Stimulated activated CD8-positive, alpha-beta memory T cell treated with anti-CD3 and anti-CD28 coated beads, Interleukin-15, amount 100 ng/mL, for 48 hours (primary cell): ENCODE measurements around the gene WDR26.
"Not testable (repeated sequence)": the region's sequence is repeated elsewhere in the genome, so short reads cannot be mapped to it uniquely, and the experiment has no call there.

Source experiments
- DNase-seq, 2 donors: peaks; one replicate each; pipeline ENCODE4 v3.0.0-alpha.2; 2020; ENCODE audit warnings: low read depth in 2 of 2

WDR26 gene

DNA sequence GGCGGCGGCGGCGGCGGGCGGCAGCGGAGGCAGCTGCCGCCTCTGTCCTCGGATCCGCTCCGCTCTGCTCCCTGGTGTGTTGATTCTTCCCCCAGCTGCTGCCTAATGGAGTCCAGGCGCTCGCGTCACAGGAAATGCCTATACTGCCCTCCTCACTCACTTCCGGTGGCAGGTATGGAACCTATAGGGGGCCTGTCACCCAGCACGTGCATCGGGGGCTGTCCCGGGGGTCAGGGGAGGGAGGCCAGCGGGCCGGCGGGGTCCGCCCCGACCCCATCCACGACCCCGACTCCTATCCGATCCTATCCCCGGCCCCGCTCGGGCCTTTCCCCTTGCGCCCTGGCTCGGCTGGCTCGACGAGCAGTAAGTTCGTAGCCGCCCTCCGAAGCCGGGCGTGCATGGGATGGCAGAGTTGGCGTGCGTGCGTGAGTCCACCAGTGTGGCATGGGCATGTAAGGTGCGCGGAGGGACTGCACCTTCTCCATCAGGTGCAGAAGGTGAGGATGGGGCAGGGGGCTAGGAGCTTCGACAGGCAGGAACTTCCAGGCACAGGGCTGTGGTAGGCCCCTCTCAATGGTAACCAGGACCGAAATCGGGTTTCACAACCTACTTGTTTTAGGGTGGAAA, at the start of gene WDR26:
Gene WDR26 (minus strand): TSS at position 107 of the 627 bp plus-strand sequence.
- DNase-seq: peak; percentile 70 to 74

DNA sequence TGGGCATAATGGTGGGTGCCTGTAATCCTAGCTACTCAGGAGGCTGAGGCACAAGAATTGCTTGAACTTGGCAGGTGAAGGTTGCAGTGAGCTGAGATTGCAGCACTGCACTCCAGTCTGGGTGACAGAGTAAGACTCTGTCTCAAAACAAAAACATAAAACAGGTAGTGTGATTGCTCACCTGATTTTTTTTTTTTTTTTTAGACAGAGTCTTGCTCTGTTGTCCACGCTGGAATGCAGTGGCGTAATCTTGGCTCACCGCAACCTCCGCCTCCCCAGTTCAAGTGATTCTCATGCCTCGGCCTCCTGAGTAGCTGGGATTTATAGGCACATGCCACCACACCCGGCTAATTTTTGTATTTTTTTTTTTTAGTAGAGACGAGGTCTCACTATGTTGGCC, 48.6 kb upstream of the WDR26 start:
- not testable (repeated sequence) for DNase-seq

DNA sequence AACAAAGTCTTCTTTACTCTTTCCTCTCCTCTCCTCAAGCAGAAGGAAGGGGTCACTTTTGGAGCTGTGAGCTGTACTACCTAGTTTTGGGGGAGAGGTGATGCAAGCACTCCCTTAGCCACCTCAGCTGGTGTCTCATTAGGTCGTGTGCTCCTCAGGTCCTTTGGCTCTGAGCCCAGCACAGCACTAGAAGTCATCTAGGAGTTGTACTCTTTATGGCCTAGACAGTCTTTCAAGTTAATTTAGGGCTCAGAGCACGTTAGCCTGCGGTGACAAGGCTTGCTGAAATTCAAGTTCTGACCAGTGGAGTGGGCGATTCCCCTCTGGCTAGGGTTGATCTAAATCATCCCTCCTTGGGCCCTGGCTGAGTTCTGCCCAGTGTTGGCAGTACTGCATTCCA, 48.0 kb upstream of the WDR26 start:
- DNase-seq: no peak

DNA sequence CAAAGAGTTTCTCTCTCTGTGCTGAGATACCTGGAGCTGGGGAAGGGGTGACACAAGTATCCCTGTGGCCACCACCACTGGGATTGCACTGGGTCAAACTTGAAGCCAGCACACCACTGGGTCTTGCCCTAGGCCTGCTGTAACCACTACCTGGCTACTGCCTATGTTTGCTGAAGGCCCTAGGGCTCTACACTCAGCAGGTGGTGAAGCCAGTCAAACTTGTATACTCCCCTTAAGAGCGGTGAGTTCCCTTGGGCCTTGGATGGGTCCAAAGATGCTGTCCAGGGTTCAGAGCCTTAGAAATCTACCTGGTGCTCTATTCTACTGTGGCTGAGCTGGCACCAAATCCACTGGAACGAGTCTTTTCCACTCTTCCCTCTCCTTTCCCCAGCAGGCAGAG, 47.0 kb upstream of the WDR26 start:
- DNase-seq: no peak

DNA sequence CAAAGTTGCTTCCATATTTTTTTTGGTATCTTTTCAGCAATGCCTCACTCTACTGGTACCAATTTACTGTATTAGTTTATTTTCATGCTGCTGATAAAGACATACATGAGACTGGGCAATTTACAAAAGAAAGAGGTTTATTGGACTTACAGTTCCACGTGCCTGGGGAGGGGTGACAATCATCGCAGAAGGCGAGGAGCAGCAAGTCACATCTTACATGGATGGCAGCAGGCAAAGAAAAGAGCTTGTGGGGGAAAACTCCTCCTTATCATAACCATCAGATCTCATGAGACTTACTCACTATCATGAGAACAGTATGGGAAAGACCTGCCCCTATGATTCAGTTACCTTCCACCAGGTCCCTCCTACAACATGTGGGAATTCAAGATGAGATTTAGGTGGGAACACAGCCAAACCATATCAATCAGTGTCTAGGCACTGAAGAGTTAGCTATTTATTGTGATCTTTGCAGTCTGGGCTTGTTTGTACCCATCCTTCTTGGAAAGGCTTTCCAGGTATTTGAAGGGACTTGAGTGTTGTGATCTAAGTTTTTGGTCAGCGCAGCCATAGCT, 46.4 kb upstream of the WDR26 start:
- DNase-seq: not testable (repeated sequence)

DNA sequence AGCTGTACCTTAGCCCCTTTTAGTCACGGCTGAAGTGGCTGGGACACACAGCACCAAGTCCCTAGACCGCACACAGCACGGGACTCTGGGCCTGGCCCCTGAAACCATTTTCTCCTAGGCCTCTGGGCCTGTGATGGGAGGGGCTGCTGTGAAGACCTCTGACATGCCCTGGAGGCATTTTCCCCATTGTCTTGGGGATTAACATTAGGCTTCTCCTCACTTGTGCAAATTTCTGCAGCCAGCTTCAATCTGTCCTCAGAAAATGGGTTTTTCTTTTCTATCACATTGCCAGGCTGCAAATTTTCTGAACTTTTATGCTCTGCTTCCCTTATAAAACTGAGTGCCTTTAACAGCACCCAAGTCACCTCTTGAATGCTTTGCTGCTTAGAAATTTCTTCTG, 45.6 kb upstream of the WDR26 start:
- not testable (repeated sequence) for DNase-seq

DNA sequence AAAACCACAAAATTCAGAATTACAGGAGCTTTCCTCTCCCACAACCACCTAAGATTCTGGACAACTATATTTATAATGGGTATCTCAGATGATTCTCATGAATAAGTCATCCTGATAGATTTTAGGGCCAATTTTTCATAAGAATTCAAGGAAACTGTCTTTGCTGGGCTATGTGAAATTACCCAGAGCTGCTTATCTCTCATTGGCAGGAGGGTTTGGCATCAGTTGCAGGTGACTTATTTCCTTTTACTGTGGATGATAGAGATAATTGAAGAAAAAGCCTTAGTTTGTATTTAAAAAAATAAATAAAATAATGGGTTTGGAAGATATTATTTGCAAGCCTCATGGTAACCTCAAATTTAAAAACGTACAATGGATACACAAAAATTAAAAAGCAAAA, 38.2 kb upstream of the WDR26 start:
- DNase-seq: no peak

DNA sequence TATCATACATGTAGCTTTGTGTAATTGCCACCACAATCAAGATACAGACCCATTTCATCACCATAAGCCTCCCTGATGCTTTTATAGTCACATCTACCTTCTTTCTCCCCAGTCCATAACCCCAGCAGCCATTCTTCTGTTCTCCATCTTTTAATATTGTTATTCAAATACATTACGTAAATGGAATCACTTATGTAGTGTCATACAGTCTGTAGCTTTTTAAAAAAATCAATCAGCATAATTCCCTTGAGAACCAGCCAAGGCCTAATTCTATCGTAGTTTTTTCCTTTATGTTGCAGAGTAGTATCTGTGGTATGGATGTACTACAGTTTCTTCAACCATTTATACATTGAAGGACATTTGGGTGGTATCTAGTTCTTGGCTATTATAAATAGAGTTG, 31.6 kb upstream of the WDR26 start:
- no peak for DNase-seq

DNA sequence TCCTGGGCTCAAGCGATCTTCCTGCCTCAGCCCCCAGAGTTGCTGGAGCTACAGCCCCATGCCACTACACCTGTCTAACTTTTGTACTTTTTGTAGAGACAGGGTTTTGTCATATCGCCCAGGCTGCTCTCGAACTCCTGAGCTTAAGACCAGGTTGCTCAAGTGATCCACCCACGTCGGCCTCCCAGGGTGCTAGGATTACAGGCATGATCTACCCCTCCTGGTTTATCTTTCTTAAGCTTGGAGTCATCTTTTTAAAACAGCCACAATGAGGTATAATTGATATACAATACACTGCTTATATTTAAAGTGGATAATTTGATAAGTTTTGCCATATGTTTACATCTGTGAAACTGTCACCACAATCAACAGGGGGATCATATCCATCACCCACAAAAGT, 25.4 kb upstream of the WDR26 start:
- DNase-seq: no peak

DNA sequence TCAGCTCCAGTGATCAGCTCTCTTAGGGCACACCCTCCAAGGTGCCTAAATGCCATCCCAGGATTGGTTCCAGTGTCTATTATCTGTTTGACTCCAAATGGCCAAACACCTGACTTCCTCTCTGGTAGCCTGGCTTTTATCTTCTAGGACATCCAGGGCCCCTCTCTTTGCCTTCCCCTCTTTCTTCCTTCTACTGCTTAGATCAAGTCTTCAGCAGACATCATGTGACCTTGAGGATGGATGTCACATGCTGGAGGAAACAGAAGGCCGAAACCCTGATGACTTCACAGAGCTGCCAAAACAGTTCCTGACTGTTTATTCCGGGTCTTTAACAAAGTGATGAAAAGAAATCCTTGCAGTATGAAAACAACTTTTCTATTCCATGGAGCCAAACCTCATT, 24.4 kb upstream of the WDR26 start:
- DNase-seq: no peak

DNA sequence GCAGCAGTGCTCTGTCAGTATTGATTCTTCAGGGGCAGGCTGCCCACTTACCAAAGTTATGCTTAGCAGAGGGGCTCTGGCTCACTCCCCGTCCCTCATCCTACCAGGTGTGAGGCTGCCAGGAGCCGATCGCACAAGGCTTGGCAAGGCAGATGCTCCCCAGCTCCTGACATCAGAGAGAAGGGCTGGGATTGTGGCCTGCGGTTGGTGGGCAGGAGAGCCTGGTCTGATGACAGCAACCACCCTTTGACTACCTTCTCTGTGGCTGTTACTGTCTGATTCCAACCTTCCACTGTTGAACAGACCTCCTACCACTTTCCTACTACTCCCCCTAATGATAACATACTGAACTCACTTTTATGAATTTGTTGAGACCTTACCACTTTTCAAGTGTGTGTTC, 23.7 kb upstream of the WDR26 start:
- DNase-seq: no peak

DNA sequence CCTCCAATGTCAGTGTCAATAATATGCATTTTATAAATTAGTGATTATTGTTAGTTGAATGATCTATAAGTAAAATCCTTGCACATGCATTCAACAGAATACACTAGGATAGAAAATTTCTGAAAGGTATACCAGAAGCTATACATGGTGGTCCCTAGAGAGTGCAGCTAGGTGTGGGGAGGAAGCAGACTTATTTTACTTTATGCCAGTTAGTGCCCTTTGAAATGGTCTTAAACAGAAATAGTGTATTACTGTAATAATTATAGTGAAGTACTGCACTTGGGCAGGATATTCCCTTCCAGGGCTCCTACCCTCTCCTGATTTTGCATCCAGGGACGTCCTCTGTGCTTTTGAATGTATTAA, 23.2 kb upstream of the WDR26 start:
- DNase-seq: no peak

DNA sequence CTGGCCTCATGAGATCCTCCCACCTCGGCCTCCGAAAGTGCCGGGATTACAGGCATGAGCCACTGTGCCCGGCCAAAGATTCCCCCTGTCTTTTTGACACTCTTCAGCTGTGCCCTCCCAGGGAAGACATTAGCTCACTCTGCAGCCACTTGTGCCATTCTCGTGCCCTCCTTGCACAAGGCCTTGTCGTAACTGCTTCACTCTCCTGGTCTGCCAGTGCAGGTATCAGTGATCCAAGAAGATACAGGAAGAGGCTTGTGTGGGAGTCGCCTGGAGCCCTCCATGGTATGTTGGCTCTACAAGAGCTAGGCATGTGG, 22.0 kb upstream of the WDR26 start:
- DNase-seq: no peak

DNA sequence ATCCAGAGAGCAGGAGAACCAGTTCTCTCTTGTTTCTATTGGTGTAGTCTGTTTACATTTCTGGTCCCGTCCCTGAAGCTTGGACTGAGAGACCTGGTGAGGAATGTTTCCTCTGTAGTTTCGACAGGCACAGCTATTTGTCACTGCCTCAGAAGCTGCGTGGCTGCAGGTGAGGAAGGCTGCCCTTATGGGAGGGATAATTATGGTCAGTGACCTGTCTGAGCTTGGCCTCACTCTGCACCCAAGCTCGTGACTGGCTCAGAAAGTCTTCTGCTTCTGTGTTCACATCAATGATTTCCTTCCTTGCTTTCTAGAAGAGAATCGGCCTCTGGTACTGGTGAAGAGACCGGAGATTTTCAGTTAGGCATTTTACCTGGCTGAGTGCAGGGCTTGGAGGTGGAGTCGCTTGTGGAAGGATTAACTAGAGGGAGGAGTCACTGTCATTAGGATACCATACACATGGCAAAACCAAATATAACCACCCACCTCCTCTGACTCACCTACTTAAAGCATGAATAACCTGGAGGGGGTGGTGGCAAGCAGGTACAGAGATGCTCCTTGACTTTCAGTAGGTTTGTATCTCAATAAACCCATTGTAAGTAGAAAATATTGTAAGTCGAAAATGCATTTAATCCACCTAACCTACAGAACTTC, 19.9 kb upstream of the WDR26 start:
- no peak for DNase-seq

DNA sequence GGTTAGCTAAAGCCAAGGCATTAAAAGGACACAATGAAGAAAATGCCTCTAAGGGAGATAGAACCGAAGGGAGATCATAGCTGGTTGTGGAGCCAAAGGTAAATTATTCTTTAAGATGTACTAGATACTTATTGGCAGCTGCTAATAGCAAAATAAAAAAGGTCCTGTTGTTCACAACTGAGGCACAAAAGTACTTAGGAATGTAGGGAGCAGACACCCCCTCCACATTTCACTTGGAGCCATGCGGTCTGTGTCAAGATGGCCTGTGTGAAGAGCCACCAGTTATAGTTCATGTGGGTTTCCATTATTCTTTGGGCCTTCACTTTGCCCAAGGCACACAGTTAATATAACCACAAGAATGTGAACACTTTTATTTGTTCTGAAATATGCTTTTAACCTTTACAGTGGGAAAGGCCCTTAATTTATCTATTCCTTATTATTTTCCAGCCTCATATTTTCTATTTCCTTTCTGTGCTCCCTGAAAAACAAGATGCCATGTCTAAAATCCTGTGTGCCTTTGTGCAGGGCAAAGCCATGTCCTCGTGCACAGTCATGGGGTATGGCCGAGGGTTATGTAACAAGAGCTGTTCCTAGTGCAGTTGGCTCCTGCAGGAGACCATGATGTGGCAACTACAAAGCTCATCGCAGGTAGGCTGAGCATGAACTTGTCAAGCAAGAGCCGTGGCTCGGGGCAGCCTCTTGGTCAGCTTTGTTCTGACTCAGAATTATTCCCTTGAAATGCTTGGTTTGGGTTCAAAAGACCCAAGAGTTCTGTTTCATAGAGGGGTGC, 16.2 kb upstream of the WDR26 start:
- no peak for DNase-seq

DNA sequence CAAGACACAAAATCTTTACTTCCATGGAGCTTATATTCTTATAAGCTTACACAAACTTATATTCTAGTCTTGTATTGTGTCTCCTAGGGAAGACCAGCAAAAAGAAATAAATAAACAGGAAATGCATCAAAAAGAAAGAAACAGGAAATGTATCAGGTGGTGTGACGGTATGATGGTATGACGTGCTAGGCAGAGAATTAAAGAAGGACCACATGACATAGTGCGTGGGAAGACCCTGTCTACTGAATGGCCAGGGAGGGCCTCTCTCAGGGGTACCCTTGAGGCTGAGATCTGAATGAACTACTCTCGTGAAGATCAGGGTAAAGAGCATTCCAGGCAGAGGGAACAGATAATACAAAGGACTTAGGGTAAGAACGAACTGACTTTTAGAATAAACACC, 15.6 kb upstream of the WDR26 start:
- no peak for DNase-seq

DNA sequence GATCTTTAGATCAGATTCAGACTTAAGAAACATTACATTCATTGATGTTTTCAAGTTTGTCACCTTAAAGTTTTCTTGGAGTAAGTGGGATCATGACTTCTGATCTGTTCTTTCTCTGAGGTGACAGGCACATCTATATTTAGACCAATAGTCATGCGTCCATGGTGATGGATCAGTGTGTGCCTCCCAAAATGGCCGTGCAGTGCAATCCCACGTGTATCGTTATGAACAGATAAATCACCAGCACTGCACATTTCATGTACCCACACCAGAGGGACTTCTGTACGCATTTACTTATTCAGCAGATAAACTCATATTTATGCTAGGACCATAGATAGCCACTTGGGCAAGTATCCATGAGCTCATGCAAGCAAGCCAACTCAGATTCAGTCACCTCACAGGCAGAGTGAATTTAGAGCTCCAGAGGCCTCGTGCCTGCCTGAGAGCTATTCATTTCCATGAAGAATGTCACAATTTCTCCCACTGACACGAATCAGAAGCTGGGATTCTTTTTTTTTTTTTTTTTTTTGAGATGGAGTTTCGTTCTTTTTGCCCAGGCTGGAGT, 13.9 kb upstream of the WDR26 start:
- DNase-seq: no peak

DNA sequence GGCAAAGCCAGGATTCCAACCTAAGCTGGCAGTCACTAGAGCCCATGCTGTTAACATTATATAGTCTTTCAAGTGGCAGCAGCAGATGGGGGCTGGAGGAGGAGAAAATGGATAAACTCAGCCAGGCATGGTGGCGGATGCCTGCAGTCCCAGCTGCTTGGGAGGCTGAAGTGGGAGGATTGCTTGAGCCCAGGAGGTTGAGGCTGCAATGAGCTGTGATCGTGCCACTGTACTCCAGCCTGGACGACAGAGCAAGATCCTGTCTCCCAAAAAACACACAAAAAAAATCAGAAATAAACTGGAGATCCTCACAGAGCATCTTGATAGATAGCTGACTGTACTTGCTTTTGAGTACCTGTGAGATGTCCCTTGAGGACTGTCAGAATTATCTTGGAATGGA, 13.4 kb upstream of the WDR26 start:
- no peak for DNase-seq

DNA sequence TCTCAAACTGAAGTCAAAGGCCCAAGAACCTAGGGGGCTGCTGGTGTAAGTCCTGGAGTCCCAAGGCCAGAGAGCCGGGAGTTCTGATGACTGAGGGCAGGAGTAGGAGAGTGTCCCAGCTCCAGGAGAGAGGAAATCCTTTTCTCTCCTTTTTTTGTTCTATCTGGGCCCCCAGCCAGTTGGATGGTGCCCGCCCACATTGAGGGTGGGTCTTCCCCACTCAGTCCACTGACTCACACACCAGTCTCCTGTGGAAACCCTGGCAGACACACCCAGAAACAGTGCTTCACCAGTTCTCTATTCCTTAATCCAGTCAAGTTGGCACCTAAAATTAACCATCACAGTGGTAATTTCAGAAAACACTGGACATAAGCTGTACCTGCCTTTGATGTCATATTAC, 12.7 kb upstream of the WDR26 start:
- no peak for DNase-seq

DNA sequence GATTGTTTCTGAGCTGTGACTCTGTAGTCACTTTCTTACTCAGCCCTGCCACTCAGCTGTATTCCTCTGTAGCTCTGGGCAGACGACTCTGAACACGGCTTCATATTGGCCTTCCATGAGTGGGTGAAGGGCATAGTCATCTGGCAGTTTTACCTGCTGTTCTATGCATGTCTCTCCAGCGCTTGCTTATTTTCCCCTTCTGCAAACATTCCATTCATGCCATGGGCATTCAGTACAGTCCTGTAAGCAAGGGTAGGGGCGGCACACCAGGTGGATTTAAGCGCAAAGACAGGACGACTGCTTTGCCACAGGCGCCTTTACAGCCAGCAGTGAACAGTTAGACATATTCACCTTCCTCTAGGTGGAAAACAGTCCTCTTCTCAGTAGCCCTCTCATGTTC, 4.4 kb upstream of the WDR26 start:
- DNase-seq: no peak

DNA sequence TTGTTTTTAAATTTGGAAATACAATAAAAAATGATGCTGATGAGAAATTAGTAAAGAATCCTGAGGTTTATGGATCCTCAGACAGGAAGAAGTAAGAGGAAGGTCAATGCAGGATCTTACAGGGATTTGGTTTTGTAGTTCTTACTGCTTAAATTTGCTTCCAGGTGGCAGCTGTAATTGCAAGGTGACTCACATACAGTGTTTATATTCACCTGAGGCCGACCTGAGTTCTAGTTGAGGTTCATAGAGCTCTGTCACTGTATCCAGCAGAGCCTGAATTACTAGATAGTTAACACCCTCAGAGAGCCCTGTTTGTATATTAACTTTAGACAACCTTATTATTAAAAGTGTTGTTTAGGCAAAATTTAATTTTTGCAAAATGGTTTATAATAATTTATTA, 1.4 kb upstream of the WDR26 start:
- no peak for DNase-seq

DNA sequence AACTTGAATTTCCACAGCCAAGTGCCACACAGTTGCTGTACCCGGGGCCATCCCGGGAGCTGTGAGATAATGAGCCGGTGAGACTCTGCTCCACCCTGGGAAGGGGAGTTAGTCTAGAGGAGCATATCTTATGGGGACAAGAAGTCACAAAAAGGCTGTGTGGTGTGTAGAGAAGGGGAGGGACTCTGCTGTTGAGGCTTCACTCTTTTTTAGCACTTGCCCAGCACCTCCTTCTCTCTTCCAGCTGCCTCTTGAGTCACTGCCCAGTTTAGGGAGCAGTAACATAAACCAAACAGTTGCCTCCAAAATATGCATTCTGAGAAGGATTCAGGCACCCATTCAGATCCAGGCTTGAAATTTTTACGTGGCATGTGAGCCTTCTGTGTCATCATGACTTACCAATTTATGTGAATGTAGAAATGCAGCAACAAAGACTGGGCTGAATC, 744 bp upstream of the WDR26 start:
- no peak for DNase-seq
